ENCODE measurements around the gene CLASRP.

The CLASRP gene

DNA sequence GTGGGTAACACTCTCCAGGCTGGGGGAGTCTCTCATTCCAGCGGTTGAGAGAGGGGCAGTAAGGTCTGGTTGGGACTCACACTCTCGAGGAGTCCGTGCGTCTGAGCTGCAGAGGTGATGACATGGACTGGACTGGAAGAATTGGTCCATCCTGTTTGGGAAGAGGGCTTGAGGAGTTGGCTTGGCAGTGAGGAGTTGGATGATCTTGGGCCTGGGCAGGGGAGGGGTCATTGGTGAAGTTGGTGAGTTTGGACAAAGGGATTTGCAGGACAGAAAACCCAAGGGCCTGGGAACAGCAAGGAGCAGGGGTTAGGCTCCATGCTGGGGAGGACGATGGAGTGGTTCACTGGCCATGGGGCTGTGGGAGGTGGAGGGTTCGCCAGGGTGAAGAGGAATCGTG, 57.9 kb downstream of the CLASRP start:
- no peak overlapping the region for H3K27ac ChIP-seq
- TF ChIP-seq ZFX (IDR thresholded peaks at IDR 0.05): no peak
- TF ChIP-seq, protein P1, sequence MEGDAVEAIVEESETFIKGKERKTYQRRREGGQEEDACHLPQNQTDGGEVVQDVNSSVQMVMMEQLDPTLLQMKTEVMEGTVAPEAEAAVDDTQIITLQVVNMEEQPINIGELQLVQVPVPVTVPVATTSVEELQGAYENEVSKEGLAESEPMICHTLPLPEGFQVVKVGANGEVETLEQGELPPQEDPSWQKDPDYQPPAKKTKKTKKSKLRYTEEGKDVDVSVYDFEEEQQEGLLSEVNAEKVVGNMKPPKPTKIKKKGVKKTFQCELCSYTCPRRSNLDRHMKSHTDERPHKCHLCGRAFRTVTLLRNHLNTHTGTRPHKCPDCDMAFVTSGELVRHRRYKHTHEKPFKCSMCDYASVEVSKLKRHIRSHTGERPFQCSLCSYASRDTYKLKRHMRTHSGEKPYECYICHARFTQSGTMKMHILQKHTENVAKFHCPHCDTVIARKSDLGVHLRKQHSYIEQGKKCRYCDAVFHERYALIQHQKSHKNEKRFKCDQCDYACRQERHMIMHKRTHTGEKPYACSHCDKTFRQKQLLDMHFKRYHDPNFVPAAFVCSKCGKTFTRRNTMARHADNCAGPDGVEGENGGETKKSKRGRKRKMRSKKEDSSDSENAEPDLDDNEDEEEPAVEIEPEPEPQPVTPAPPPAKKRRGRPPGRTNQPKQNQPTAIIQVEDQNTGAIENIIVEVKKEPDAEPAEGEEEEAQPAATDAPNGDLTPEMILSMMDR (conservative IDR thresholded peaks at IDR 0.05): no peak

DNA sequence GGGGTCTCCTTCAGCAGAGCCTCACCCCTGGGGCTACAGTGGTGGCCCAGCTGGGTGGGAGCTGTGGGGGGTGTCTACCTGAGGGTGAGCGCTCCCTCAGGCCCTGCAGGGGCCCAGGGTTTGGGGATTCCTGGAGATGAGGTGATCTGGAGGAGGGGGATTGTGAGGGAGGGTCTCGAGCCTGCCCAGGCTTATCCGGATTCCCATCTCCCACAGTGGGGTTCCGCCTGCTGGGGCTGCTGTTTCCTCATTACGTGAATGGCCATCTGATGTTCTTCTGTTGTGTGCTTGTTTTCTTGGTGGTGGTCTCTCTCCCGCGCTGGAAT, 58.6 kb downstream of the CLASRP start:
- H3K27ac ChIP-seq: no peak overlapping the region; the same call in 1 of the 2 replicates
- TF ChIP-seq ZFX (IDR thresholded peaks at IDR 0.05): no peak
- TF ChIP-seq, protein P1 (conservative IDR thresholded peaks at IDR 0.05): no peak

DNA sequence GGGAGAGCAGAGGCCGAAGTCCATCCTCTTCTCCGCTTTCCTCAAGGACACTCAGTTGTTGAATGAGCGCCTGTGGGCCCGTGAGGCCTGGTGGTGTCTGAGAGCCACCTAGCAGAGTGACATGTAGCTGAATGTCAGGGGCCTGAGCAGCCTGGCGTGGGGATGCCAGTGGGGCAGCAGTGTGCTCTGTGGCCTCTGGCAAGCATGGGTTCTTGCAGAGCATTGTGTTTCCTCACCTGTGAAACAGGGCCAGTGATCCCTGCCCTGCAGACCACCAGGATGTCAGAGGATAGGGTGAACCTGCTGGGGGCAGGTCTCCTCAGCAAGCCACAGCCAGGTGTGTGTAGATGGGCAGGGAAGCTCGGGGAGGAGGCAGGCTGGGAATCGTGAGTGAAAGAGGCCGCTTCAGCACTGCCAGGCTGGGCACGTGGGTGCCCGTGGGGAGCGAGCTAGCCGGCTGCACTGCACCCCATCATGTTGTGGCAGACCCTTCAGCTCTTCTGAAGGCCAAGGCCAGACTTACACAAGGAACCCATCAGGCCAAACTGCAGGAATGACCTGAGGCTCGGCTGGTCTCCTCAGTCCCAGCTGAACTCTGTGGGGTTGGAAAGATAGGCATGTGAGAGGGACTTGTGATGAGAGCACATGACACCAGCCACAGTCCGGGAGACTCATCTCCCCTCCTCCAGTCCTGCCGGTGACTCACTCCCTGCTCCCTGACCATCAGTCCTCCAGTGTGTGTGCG, 59.1 kb downstream of the CLASRP start:
- H3K27ac ChIP-seq: peak overlapping the region; percentile 60
- no peak for TF ChIP-seq ZFX (IDR thresholded peaks at IDR 0.05)
- TF ChIP-seq, protein P1 (conservative IDR thresholded peaks at IDR 0.05): no peak

DNA sequence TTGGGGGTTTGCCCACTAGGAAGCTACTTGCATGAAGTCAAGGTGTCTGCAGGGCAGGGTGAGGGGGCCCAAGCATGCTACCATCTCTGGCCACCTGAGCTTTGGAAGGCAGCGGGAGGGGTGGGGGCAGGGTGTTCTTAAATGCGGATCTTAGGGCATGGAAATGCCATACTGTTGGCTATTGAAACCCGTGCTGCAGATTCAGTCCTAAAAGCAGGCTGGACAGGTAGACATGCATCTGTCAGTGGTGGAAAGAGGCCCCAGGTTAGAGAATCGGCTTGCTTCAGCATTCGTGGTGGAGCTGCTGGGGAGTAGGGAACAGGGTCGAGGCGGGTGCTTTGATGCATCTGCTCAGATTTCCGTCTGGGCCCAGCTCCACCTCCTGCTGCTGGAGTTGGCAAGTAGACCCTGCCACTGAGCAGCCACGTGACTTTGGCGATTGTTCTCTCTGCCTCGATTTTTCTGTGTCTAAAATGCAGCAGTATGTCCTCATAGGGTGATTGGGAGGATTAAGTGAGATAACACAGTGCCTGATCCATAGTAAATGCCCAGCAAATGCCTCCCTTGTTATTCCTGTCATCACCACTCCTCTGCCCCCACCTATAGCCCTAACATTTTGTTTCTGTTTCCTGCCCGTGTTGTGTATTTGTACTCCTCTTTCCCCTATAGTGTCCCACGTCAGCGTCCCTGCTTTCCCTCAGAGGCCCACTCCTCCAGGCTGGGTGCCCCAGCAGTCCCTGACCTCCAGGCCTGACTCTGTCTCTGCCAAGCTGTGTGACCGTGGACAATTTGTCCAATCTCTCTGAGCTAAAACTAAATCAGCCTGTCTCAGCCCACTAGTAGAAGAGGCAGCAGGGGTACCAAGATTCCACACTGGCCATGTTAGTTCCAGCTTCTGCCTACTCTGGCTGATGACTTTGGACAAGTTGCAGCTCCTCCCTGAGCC, 59.9 kb downstream of the CLASRP start:
- no peak for TF ChIP-seq ZFX (IDR thresholded peaks at IDR 0.05)
- TF ChIP-seq, protein P1 (conservative IDR thresholded peaks at IDR 0.05): no peak
- H3K27ac ChIP-seq: peak overlapping the region; percentile 60

DNA sequence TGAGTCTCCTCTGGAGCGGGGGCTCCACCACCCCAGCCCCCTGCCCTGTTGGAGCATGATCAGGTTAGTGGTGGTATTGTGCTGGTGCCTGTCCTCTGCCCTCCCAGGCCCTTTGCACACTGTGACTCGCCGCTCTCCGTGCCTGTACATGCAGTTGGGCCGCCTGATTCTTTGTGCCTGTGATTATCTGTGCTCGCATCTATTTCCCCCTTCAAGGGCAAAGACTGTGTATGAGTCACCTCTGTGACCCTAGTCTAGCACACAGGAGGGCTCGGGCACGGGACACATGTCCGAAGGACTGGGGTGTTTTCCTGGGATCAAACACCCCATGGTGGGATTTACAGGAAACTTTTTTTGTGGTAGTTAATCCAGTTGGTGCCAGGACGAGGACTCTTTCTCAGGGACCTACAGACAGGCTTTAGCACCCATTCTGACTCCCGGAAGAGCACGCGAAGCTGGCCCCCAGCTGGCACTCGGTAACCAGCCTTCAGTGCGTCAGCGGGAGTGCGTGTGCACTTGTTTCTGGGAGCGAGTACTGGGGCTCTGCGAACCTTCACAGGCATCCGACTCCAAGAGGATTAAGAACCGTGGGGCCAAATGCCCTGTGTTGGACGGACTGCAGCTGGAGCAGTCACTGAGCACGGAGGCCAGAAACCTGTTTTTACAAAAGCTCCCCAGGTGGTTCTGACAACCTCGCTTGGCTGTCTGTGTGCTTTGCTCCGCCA, 60.8 kb downstream of the CLASRP start:
- H3K27ac ChIP-seq: peak overlapping the region; percentile 60; the same call in 1 of the 2 replicates
- TF ChIP-seq ZFX (IDR thresholded peaks at IDR 0.05): no peak
- TF ChIP-seq, protein P1 (conservative IDR thresholded peaks at IDR 0.05): no peak

DNA sequence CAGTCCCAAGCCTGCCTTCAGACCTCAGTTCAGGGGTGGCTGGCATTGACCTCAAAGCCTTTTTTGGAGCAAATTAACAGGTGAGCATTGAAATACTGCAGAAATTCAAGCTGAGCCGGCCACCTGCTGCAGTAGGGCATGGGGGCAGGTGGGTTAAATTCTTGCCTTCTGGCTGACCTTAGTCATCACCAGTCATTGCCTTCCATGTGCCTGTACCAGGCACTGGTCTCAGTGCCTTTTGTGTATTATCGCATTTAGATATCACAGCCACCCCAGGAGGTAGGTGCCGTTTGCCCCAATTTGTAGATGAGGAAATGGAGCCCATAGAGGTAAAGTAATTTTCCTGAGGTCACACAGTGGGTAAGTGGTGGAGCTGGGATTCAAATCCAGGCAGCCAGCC, 61.4 kb downstream of the CLASRP start:
- no peak for TF ChIP-seq ZFX (IDR thresholded peaks at IDR 0.05)
- TF ChIP-seq, protein P1 (conservative IDR thresholded peaks at IDR 0.05): no peak
- no peak overlapping the region for H3K27ac ChIP-seq

All from C4-2B (cell line).